Gastrocnemius medialis (tissue), 4 donors: ENCODE results near the gene PDCD7. TPM values are rescaled to one million over a fixed set of nuclear protein-coding genes. Genes with fewer than 3 reads are reported as not detected.
A peak's percentile ranks its signal among the peaks of the same experiment; 100 is the strongest.

Experiments
- ATAC-seq, 2 donors: fragments of 150-250 bp; one replicate each; pipeline ENCODE4 v1.9.1; 2016
- DNase-seq, 2 donors: peaks; one replicate each; pipeline ENCODE4 v3.0.0-alpha.2; 2019
- H3K27ac ChIP-seq, 4 donors: fragments of 200-600 bp; sonication (generic); 1 replicate in 1 of 4; 2 replicates in 3 of 4; pipeline ENCODE4 v1.5.1; 2016 to 2018; ENCODE audit warnings: mild to moderate bottlenecking in 2 of 4, moderate library complexity in 1 of 4
- H3K27me3 ChIP-seq, 3 donors: fragments of 200-600 bp; sonication (generic) in 2 of 3; 1 replicate in 1 of 3; 2 replicates in 2 of 3; pipeline versions ENCODE4 v1.5.1 to v1.6.0; 2016 to 2019; ENCODE audit warnings: mild to moderate bottlenecking in 1 of 3, moderate library complexity in 1 of 3
- H3K36me3 ChIP-seq, 2 donors: fragments of 200-600 bp; sonication (generic) in 1 of 2; one replicate each; pipeline ENCODE4 v1.5.1; 2017 to 2018
- H3K4me1 ChIP-seq, 2 donors: fragments of 200-600 bp; sonication (generic) in 1 of 2; one replicate each; pipeline ENCODE4 v1.5.1; 2016 to 2017; ENCODE audit warnings: mild to moderate bottlenecking in 2 of 2
- H3K4me3 ChIP-seq, 4 donors: fragments of 200-600 bp; sonication (generic) in 3 of 4; 1 replicate in 1 of 4; 2 replicates in 3 of 4; pipeline ENCODE4 v1.5.1; 2016 to 2019; ENCODE audit warnings: mild to moderate bottlenecking in 2 of 4
- H3K9me3 ChIP-seq, 3 donors: fragments of 200-600 bp; sonication (generic) in 2 of 3; 1 replicate in 1 of 3; 2 replicates in 2 of 3; pipeline ENCODE4 v1.5.1; 2016 to 2019
- CTCF ChIP-seq, 5 experiments: fragments of 450-650 bp in 3 of 5; fragments of 200-600 bp in 2 of 5; sonication (generic) in 2 of 5; IDR thresholded peaks in 4 of 5; conservative IDR thresholded peaks in 1 of 5; 1 replicate in 4 of 5; 2 replicates in 1 of 5; pipeline ENCODE4 v1.5.1; 2016 to 2019; ENCODE audit warnings: antibody characterized with exemption in 5 of 5, mild to moderate bottlenecking in 3 of 5, moderate library complexity in 3 of 5
- POLR2A ChIP-seq, 2 donors: fragments of 450-650 bp; IDR thresholded peaks; one replicate each; pipeline ENCODE4 v1.6.1; 2017; ENCODE audit warnings: antibody characterized with exemption in 2 of 2, mild to moderate bottlenecking in 2 of 2, moderate library complexity in 2 of 2
- in situ Hi-C, 4 donors: fragments of 200-750 bp; cut with MboI; loops; one replicate each; pipeline versions ENCODE4 v1.15.0 to v1.8.0; 2017; ENCODE audit warnings: low sequenced_read_pairs in 4 of 4
- intact Hi-C: fragments of 100-400 bp; cut with DNase I; formaldehyde crosslinking; loops from one replicate; pipeline ENCODE4 v1.15.1; 2023; ENCODE audit warnings: low total_unique reads
- total RNA-seq, 4 donors: library from RNA; depleted of rRNA; stranded (reverse); fragments of >200 nt; gene quantifications; one replicate each; pipeline versions ENCODE4 v1.1.0 to v1.2.3, GENCODE V29; 2016

Gene PDCD7
- total RNA-seq, 4 donors from 2014 or later, result 10.4 to 15.7 (median 12.4) TPM

- intact Hi-C loops (no loop called here), in situ Hi-C loops (loop anchor here in 2 of 4 donors (5.0 to 10.0 kb wide), 2 partner anchors 36 to 53 kb away; no protein-coding TSS in a partner anchor)
- DNase-seq (peak in 1 of 2 donors; percentile 55), ATAC-seq (peak; percentile 65 to 73)
- Histone ChIP-seq H3K27me3 (no peaks in the 10 kb centered on the region), H3K27ac (peak overlapping the region; percentile 59 to 81 (median 70)), H3K9me3 (no peaks in the 10 kb centered on the region), H3K36me3 (no peaks in the 10 kb centered on the region), H3K4me3 (peak overlapping the region in 1 of 4 donors; percentile 6), H3K4me1 (peaks cover 30 to 33% of the 10 kb centered on the region in 2 donors)
- no peak for TF ChIP-seq POLR2A (IDR thresholded peaks at IDR 0.05)
- no peak for TF ChIP-seq CTCF (IDR thresholded peaks at IDR 0.05 in 4 of 5, conservative IDR thresholded peaks at IDR 0.05 in 1 of 5)
These were observed 45.5 kb downstream of the PDCD7 start for GRCh38 chr15:65087873-65088642.

GRCh38 chr15:65087411-65087810 is 46.2 kb downstream of the PDCD7 start:
- ATAC-seq, result peak in 1 of 2 donors; percentile 21
- TF ChIP-seq POLR2A (IDR thresholded peaks at IDR 0.05) (no peak), CTCF (IDR thresholded peaks at IDR 0.05 in 4 of 5, conservative IDR thresholded peaks at IDR 0.05 in 1 of 5) (no peak)
- intact Hi-C loops, result no loop called here

GRCh38 chr15:65086680-65087111 is 46.9 kb downstream of the PDCD7 start:
- ATAC-seq, result no peak
- TF ChIP-seq POLR2A (IDR thresholded peaks at IDR 0.05), result no peak
- TF ChIP-seq CTCF (IDR thresholded peaks at IDR 0.05 in 4 of 5, conservative IDR thresholded peaks at IDR 0.05 in 1 of 5), result no peak
- in situ Hi-C loops (loop anchor here in 2 of 4 donors (5.0 to 10.0 kb wide), 2 partner anchors 34 to 52 kb away; no protein-coding TSS in a partner anchor), intact Hi-C loops (no loop called here)
- Histone ChIP-seq H3K27ac (peak overlapping the region in 3 of 4 donors; percentile 60 to 81 (median 80)), H3K4me3 (no peak overlapping the region), H3K9me3 (no peaks in the 10 kb centered on the region), H3K36me3 (no peaks in the 10 kb centered on the region), H3K4me1 (peaks cover 41 to 42% of the 10 kb centered on the region in 2 donors), H3K27me3 (no peaks in the 10 kb centered on the region)
- no peak for DNase-seq

More at GRCh38 chr15:65087411-65087810, 46.2 kb downstream of the PDCD7 start:
- Histone ChIP-seq H3K36me3 (no peaks in the 10 kb centered on the region), H3K9me3 (no peaks in the 10 kb centered on the region), H3K4me3 (no peak overlapping the region), H3K4me1 (peaks cover 36 to 39% of the 10 kb centered on the region in 2 donors), H3K27ac (peak overlapping the region; percentile 59 to 81 (median 70)), H3K27me3 (no peaks in the 10 kb centered on the region)
- DNase-seq, result no peak
- in situ Hi-C loops, result loop anchor here in 2 of 4 donors (5.0 to 10.0 kb wide), 2 partner anchors 35 to 53 kb away; no protein-coding TSS in a partner anchor

- TF ChIP-seq POLR2A (IDR thresholded peaks at IDR 0.05) (no peak), CTCF (IDR thresholded peaks at IDR 0.05 in 4 of 5, conservative IDR thresholded peaks at IDR 0.05 in 1 of 5) (peak in 3 of 5 experiments; percentile 26 to 44 (median 36))
- peaks cover 41 to 42% of the 10 kb centered on the region in 2 donors for H3K4me1 ChIP-seq
- no peak for DNase-seq
- in situ Hi-C loops, result loop anchor here in 2 of 4 donors (5.0 to 10.0 kb wide), 2 partner anchors 34 to 51 kb away; no protein-coding TSS in a partner anchor
- H3K9me3 ChIP-seq, result no peaks in the 10 kb centered on the region
- no peak overlapping the region for H3K4me3 ChIP-seq
- no peaks in the 10 kb centered on the region for H3K27me3 ChIP-seq
- H3K27ac ChIP-seq, result peak overlapping the region in 1 of 4 donors; percentile 81
- no peaks in the 10 kb centered on the region for H3K36me3 ChIP-seq
- no peak for ATAC-seq
- intact Hi-C loops, result no loop called here
These were observed 47.5 kb downstream of the PDCD7 start for GRCh38 chr15:65085990-65086679.
